CD14-positive monocyte (primary cell): ENCODE data around the gene ANXA1. TPM values are rescaled to one million over a fixed set of nuclear protein-coding genes. Genes with fewer than 3 reads are reported as not detected.
A peak's percentile ranks its signal among the peaks of the same experiment; 100 is the strongest.

Experiments
- DNase-seq, 3 donors: peaks; one replicate each; pipeline ENCODE4 v3.0.0-alpha.2; 2011 to 2022
- H2AFZ ChIP-seq: 2 replicates; pipeline ENCODE4 v1.6.0; 2012; ENCODE audit warnings: mild to moderate bottlenecking, low read depth, low read length, inconsistent platforms; ENCODE audit not compliant: insufficient read depth, poor library complexity, severe bottlenecking
- H3K27ac ChIP-seq, 2 donors: 1 replicate in 1 of 2; 2 replicates in 1 of 2; pipeline ENCODE4 v1.5.1; 2012 to 2013; ENCODE audit warnings: low read length in 2 of 2, control low read depth in 1 of 2, inconsistent platforms in 1 of 2, low read depth in 1 of 2, mild to moderate bottlenecking in 1 of 2
- H3K27me3 ChIP-seq, 2 donors: one replicate each; pipeline versions ENCODE4 v1.6.0 to v1.6.1; 2011 to 2013; ENCODE audit warnings: low read length in 2 of 2; ENCODE audit not compliant: control insufficient read depth in 2 of 2, insufficient read depth in 2 of 2
- H3K36me3 ChIP-seq, 2 donors: replicated peaks in 1 of 2; 1 replicate in 1 of 2; 2 replicates in 1 of 2; pipeline versions ENCODE4 v1.5.1 to v1.6.1; 2012 to 2013; ENCODE audit warnings: low read length in 2 of 2, control low read depth in 1 of 2, inconsistent platforms in 1 of 2, mild to moderate bottlenecking in 1 of 2; ENCODE audit not compliant: insufficient read depth in 2 of 2, control insufficient read depth in 1 of 2
- H3K4me1 ChIP-seq, 2 donors: 1 replicate in 1 of 2; 2 replicates in 1 of 2; pipeline versions ENCODE4 v1.5.1 to v1.6.1; 2012 to 2013; ENCODE audit warnings: low read length in 2 of 2, control low read depth in 1 of 2, inconsistent platforms in 1 of 2, mild to moderate bottlenecking in 1 of 2, moderate library complexity in 1 of 2; ENCODE audit not compliant: insufficient read depth in 2 of 2, control insufficient read depth in 1 of 2
- H3K4me2 ChIP-seq: replicated peaks from 2 replicates; pipeline ENCODE3; 2012; ENCODE audit warnings: low read length, moderate library complexity, mild to moderate bottlenecking; ENCODE audit not compliant: poor library complexity, severe bottlenecking; ENCODE audit errors: extremely low read depth
- H3K4me3 ChIP-seq, 3 experiments: fragments of 200-600 bp in 1 of 3; sonication (generic) in 1 of 3; replicated peaks in 1 of 3; 1 replicate in 2 of 3; 2 replicates in 1 of 3; pipeline ENCODE4 v1.5.1; 2011 to 2013; ENCODE audit warnings: low read length in 3 of 3, mild to moderate bottlenecking in 3 of 3, control low read depth in 2 of 3, low read depth in 2 of 3, inconsistent platforms in 1 of 3, moderate library complexity in 1 of 3
- H3K79me2 ChIP-seq: 2 replicates; pipeline ENCODE4 v1.6.0; 2012; ENCODE audit warnings: mild to moderate bottlenecking, control low read depth, inconsistent platforms, low read length, moderate library complexity; ENCODE audit not compliant: insufficient read depth
- H3K9ac ChIP-seq: 2 replicates; pipeline ENCODE4 v1.6.0; 2017; ENCODE audit warnings: low read length, mild to moderate bottlenecking; ENCODE audit not compliant: insufficient read depth, poor library complexity, severe bottlenecking
- H3K9me3 ChIP-seq, 2 donors: replicated peaks in 1 of 2; 1 replicate in 1 of 2; 2 replicates in 1 of 2; pipeline versions ENCODE4 v1.5.1 to v1.6.1; 2012 to 2013; ENCODE audit warnings: low read length in 2 of 2, control low read depth in 1 of 2; ENCODE audit not compliant: control insufficient read depth in 1 of 2, insufficient read depth in 1 of 2
- H4K20me1 ChIP-seq: 2 replicates; pipeline ENCODE4 v1.6.0; 2012; ENCODE audit warnings: mild to moderate bottlenecking, low read length, control low read depth, moderate library complexity; ENCODE audit not compliant: insufficient read depth
- H3K27ac Mint-ChIP-seq, 7 donors: one replicate each; pipeline ENCODE4 v1.8.0; 2020; ENCODE audit warnings: mild to moderate bottlenecking in 7 of 7, mixed read lengths in 7 of 7, moderate library complexity in 6 of 7, inconsistent platforms in 2 of 7
- H3K27me3 Mint-ChIP-seq, 3 donors: one replicate each; pipeline ENCODE4 v1.8.0; 2021 to 2022; ENCODE audit warnings: low read depth in 3 of 3, mild to moderate bottlenecking in 3 of 3, mixed read lengths in 3 of 3, moderate library complexity in 3 of 3, inconsistent platforms in 1 of 3
- H3K36me3 Mint-ChIP-seq, 2 donors: one replicate each; pipeline ENCODE4 v1.8.0; 2020; ENCODE audit warnings: mixed read lengths in 2 of 2, inconsistent platforms in 1 of 2, mild to moderate bottlenecking in 1 of 2
- H3K4me1 Mint-ChIP-seq: one replicate; pipeline ENCODE4 v1.8.0; 2020; ENCODE audit warnings: mild to moderate bottlenecking, mixed read lengths
- H3K4me3 Mint-ChIP-seq, 2 donors: one replicate each; pipeline ENCODE4 v1.8.0; 2020; ENCODE audit warnings: mild to moderate bottlenecking in 2 of 2, mixed read lengths in 2 of 2, moderate library complexity in 1 of 2
- H3K9me3 Mint-ChIP-seq, 7 donors: one replicate each; pipeline ENCODE4 v1.8.0; 2020 to 2022; ENCODE audit warnings: mixed read lengths in 7 of 7, mild to moderate bottlenecking in 6 of 7, moderate library complexity in 6 of 7, inconsistent platforms in 2 of 7
- CTCF ChIP-seq: fragments of 200-600 bp; IDR thresholded peaks from one replicate; pipeline ENCODE4 v1.8.0; 2022; ENCODE audit warnings: antibody characterized with exemption, mild to moderate bottlenecking
- WGBS: methylation state at CpG from one replicate; pipeline ENCODE4 v1.1.5; 2013; ENCODE audit warnings: missing lambda C conversion rate; ENCODE audit not compliant: insufficient coverage; 5-methylcytosine and 5-hydroxymethylcytosine counted together
- intact Hi-C, 2 donors: fragments of 100-400 bp; cut with micrococcal nuclease; formaldehyde crosslinking; loops; one replicate each; pipeline versions ENCODE4 v1.15.0 to v1.15.1; 2023
- polyA plus RNA-seq, 3 donors: library from polyadenylated mRNA; depleted of rRNA in 1 of 3; unstranded in 2 of 3; stranded (reverse) in 1 of 3; fragments of 300-500 nt in 2 of 3; fragments of >200 nt in 1 of 3; fragmentation: Illumina TruSeq in 2 of 3; gene quantifications; 1 replicate in 2 of 3; 2 replicates in 1 of 3; pipeline ENCODE4 v1.2.3, GENCODE V29; 2012 to 2021

Gene ANXA1
- polyA plus RNA-seq, 3 donors = 992 to 1,546 (median 1,157) TPM

- H3K27me3 ChIP-seq = no peaks in the 10 kb centered on the region
- H3K27me3 Mint-ChIP-seq = no peaks in the 10 kb centered on the region
- DNase-seq = peak in 2 of 3 donors; percentile 32 to 43
- H3K4me2 ChIP-seq = peak overlapping the region; percentile 42
- peaks cover 15 to 26% of the 10 kb centered on the region in 2 donors for H3K4me1 ChIP-seq
- peak overlapping the region in 1 of 3 experiments; percentile 8 for H3K4me3 ChIP-seq
- H3K36me3 Mint-ChIP-seq = no peaks in the 10 kb centered on the region
- no peaks in the 10 kb centered on the region for H3K9me3 ChIP-seq
- no CpG with 5 or more reads among the region's 2 CpGs for WGBS
- peak overlapping the region in 2 of 7 donors; percentile 1 to 24 for H3K27ac Mint-ChIP-seq
- no peak overlapping the region for H3K27ac ChIP-seq
- no peaks in the 10 kb centered on the region for H3K36me3 ChIP-seq
- peaks cover 25% of the 10 kb centered on the region for H3K4me1 Mint-ChIP-seq
- no peaks in the 10 kb centered on the region for H3K9me3 Mint-ChIP-seq
- H3K4me3 Mint-ChIP-seq = peak overlapping the region in 1 of 2 donors; percentile 30
- no peak overlapping the region for H3K9ac ChIP-seq
- no peaks in the 10 kb centered on the region for H4K20me1 ChIP-seq
- intact Hi-C loops = no loop called here
- no peaks in the 10 kb centered on the region for H3K79me2 ChIP-seq
- TF ChIP-seq CTCF = no peak
- no peak overlapping the region for H2AFZ ChIP-seq
These were observed 13.8 kb upstream of the ANXA1 start for GRCh38 chr9:73137914-73138313.

- Histone ChIP-seq H3K9me3 (no peaks in the 10 kb centered on the region), H3K27me3 (no peaks in the 10 kb centered on the region), H3K4me1 (peaks cover 17 to 28% of the 10 kb centered on the region in 2 donors), H3K9ac (no peak overlapping the region), H3K4me3 (no peak overlapping the region), H3K79me2 (no peaks in the 10 kb centered on the region), H3K4me2 (no peak overlapping the region), H3K27ac (no peak overlapping the region), H2AFZ (no peak overlapping the region), H3K36me3 (no peaks in the 10 kb centered on the region), H4K20me1 (no peaks in the 10 kb centered on the region)
- Mint-ChIP-seq H3K4me1 (peaks cover 29% of the 10 kb centered on the region), H3K4me3 (no peak overlapping the region), H3K27me3 (no peaks in the 10 kb centered on the region), H3K9me3 (no peaks in the 10 kb centered on the region), H3K27ac (peak overlapping the region in 2 of 7 donors; percentile 23 to 24), H3K36me3 (no peaks in the 10 kb centered on the region)
- peak in 1 of 3 donors; percentile 30 for DNase-seq
- intact Hi-C loops = no loop called here
- TF ChIP-seq CTCF = no peak
- WGBS = no CpG with 5 or more reads among the region's 2 CpGs
These were observed 13.1 kb upstream of the ANXA1 start for GRCh38 chr9:73138516-73138915.
